ENCODE results near the gene REX1BD.

Gene REX1BD

DNA sequence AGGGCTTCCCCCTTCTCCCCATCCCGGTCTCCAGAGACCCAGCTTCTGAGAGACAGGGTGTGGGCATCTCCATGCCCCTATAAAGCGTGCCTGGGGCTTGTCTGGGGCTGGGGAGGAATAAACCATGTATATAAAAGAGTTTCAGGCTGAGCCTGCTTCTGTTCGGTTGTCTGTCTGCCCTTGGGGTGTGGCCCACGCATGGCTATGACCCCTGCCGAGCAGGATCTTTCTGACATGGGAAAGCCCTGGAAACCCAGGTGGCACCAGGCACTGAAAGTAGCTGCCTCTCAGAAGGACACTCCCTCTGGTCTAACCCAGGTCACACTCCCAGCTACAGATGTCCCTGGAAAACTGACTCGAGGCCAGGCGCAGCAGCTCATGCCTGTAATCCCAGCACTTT, 32.3 kb downstream of the REX1BD start:
- TF ChIP-seq POLR2A (IDR thresholded peaks at IDR 0.05; ENCODE audit: extremely low read depth, insufficient read length) (no peak), MYC (IDR thresholded peaks at IDR 0.05; ENCODE audit: low read depth, low read length) (no peak)
- TF ChIP-seq, protein P1, sequence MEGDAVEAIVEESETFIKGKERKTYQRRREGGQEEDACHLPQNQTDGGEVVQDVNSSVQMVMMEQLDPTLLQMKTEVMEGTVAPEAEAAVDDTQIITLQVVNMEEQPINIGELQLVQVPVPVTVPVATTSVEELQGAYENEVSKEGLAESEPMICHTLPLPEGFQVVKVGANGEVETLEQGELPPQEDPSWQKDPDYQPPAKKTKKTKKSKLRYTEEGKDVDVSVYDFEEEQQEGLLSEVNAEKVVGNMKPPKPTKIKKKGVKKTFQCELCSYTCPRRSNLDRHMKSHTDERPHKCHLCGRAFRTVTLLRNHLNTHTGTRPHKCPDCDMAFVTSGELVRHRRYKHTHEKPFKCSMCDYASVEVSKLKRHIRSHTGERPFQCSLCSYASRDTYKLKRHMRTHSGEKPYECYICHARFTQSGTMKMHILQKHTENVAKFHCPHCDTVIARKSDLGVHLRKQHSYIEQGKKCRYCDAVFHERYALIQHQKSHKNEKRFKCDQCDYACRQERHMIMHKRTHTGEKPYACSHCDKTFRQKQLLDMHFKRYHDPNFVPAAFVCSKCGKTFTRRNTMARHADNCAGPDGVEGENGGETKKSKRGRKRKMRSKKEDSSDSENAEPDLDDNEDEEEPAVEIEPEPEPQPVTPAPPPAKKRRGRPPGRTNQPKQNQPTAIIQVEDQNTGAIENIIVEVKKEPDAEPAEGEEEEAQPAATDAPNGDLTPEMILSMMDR (IDR thresholded peaks at IDR 0.05; ENCODE audit: low read depth, low read length) = no peak
- TF ChIP-seq, protein P2, sequence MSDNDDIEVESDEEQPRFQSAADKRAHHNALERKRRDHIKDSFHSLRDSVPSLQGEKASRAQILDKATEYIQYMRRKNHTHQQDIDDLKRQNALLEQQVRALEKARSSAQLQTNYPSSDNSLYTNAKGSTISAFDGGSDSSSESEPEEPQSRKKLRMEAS (IDR thresholded peaks at IDR 0.05; ENCODE audit: low read depth, low read length) = no peak
- no peak for DNase-seq (ENCODE audit: low read depth)
- no peak overlapping the region for H3K4me3 ChIP-seq (ENCODE audit: low read depth, low read length)

DNA sequence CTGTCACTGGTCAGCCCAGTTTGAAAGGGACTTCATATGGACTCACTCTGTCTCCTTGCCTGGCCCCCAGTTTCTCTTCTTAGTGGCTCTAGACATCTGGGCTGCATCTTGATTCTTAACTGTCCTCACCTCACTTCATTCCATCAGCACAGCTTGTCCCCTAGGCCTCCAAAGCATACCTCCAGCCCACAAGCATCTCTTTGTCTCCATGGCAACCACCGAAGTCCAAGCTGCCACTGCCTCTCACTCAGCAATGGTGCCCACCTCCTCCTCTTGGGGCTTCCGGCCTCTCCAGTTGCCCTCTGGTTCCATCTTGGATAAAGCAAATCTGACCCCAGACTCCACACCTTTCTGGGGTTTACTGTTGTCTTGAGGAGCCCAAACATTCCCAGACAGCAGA, 38.3 kb downstream of the REX1BD start:
- TF ChIP-seq MYC (IDR thresholded peaks at IDR 0.05; ENCODE audit: low read depth, low read length) (no peak), POLR2A (IDR thresholded peaks at IDR 0.05; ENCODE audit: extremely low read depth, insufficient read length) (no peak)
- TF ChIP-seq, protein P1 (IDR thresholded peaks at IDR 0.05; ENCODE audit: low read depth, low read length) = no peak
- TF ChIP-seq, protein P2 (IDR thresholded peaks at IDR 0.05; ENCODE audit: low read depth, low read length) = no peak

GRCh38 chr19:18629166-18630088, 40.8 kb downstream of the REX1BD start:
- no peak for DNase-seq (ENCODE audit: low read depth)
- TF ChIP-seq MYC (IDR thresholded peaks at IDR 0.05; ENCODE audit: low read depth, low read length) = no peak
- no peak for TF ChIP-seq POLR2A (IDR thresholded peaks at IDR 0.05; ENCODE audit: extremely low read depth, insufficient read length)
- TF ChIP-seq, protein P1 (IDR thresholded peaks at IDR 0.05; ENCODE audit: low read depth, low read length) = no peak
- TF ChIP-seq, protein P2 (IDR thresholded peaks at IDR 0.05; ENCODE audit: low read depth, low read length) = no peak
- no peak overlapping the region for H3K4me3 ChIP-seq (ENCODE audit: low read depth, low read length)

More for the DNA sequence above, 38.3 kb downstream of the REX1BD start:
- no peak overlapping the region for H3K4me3 ChIP-seq (ENCODE audit: low read depth, low read length)
- no peak for DNase-seq (ENCODE audit: low read depth)

DNA sequence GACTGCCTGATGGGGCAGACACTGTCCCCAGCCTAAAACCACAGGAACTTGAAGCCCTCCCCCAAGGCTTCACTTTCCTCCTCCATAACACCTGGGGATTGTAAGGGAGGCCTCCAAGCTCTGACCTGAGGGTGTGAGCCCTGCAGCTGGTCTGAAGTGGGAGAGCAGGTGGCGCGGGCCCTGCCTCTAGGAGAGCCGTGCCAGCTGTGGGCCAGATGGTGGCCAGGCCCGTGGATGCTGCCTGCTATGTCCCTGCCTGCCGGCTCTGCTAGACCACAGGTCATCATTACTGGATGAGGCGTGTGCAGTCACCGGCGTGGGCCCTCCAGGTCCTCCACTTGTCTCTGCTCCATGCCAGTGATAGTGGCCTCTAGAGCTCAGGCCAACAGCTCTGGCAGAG, 44.7 kb downstream of the REX1BD start:
- DNase-seq (ENCODE audit: low read depth) = no peak
- TF ChIP-seq, protein P1 (IDR thresholded peaks at IDR 0.05; ENCODE audit: low read depth, low read length) = no peak
- no peak for TF ChIP-seq POLR2A (IDR thresholded peaks at IDR 0.05; ENCODE audit: extremely low read depth, insufficient read length)
- no peak for TF ChIP-seq MYC (IDR thresholded peaks at IDR 0.05; ENCODE audit: low read depth, low read length)
- TF ChIP-seq, protein P2 (IDR thresholded peaks at IDR 0.05; ENCODE audit: low read depth, low read length) = no peak
- no peak overlapping the region for H3K4me3 ChIP-seq (ENCODE audit: low read depth, low read length)

- no peak for DNase-seq (ENCODE audit: low read depth)
- H3K4me3 ChIP-seq (ENCODE audit: low read depth, low read length) = no peak overlapping the region
- TF ChIP-seq, protein P2 (IDR thresholded peaks at IDR 0.05; ENCODE audit: low read depth, low read length) = no peak
- TF ChIP-seq MYC (IDR thresholded peaks at IDR 0.05; ENCODE audit: low read depth, low read length) (no peak), POLR2A (IDR thresholded peaks at IDR 0.05; ENCODE audit: extremely low read depth, insufficient read length) (no peak)
- TF ChIP-seq, protein P1 (IDR thresholded peaks at IDR 0.05; ENCODE audit: low read depth, low read length) = no peak
Measured at GRCh38 chr19:18634612-18635297, 46.2 kb downstream of the REX1BD start.
